NCI-H82 treated with DMSO at 0.1 percent for 48 hours (cell line): ENCODE measurements around the gene MYO1D.

Source experiments
- DNase-seq: peaks from one replicate; lab custom pipeline; 2025; ENCODE audit not compliant: unreplicated experiment; lab: John Stamatoyannopoulos, UW

The MYO1D gene

DNA sequence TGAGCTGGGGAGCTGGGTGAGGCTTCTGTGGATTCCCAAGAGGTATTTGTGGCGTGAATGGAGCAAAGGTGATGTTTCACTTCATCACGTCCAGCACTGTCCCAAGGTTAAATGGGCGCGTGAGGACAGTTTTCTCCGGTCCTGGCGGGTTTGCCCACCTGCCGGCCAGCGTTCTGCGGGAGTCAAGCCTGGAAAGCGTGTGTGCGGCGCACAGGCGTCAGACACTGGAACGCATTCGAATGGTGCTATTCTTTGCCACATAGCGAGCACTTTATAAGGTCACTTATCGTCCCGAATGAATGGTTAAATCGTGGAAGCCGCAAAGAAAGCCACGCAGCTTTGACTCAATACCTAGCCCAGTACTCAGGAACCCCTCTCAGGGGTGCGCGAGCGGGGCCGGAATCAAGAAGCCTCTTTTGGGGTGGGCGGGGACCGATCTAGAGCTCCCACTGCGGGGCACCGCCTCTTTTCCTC is 433.1 kb downstream of the MYO1D start:
- DNase-seq: no peak
